HepG2 (cell line): ENCODE results near the gene NFIL3. TPM values are rescaled to one million over a fixed set of nuclear protein-coding genes. Genes with fewer than 3 reads are reported as not detected.

Experiments
- ARHGAP35 ChIP-seq: sonication (generic); formaldehyde crosslinking; IDR thresholded peaks from 2 replicates; pipeline ENCODE4 v1.9.0; 2022; ENCODE audit warnings: mild to moderate bottlenecking, inconsistent platforms, moderate library complexity, missing genetic modification reagents, borderline replicate concordance
- CREM ChIP-seq, 2 experiments: sonication (generic) in 1 of 2; formaldehyde crosslinking in 1 of 2; IDR thresholded peaks; 2 replicates each; pipeline versions ENCODE4 v1.4.0 to v1.6.1; 2016 to 2020; ENCODE audit warnings: antibody characterized with exemption in 1 of 2, mild to moderate bottlenecking in 1 of 2, missing genetic modification reagents in 1 of 2
- E2F5 ChIP-seq: sonication (generic); formaldehyde crosslinking; conservative IDR thresholded peaks from 2 replicates; pipeline ENCODE4 v1.4.0; 2020; ENCODE audit warnings: missing genetic modification reagents
- GATAD1 ChIP-seq: IDR thresholded peaks from 2 replicates; pipeline ENCODE4 v1.6.1; 2016; ENCODE audit warnings: missing genetic modification reagents, missing compliant biosample characterization
- GTF3A ChIP-seq: sonication (generic); formaldehyde crosslinking; conservative IDR thresholded peaks from 2 replicates; pipeline ENCODE4 v1.4.0; 2020; ENCODE audit warnings: mild to moderate bottlenecking, missing genetic modification reagents
- HOXA9 ChIP-seq: sonication (generic); formaldehyde crosslinking; IDR thresholded peaks from 2 replicates; pipeline ENCODE4 v1.8.1; 2022; ENCODE audit warnings: missing genetic modification reagents, mild to moderate bottlenecking, moderate library complexity, borderline replicate concordance
- KDM5A ChIP-seq: fragments of 200-600 bp; sonication (generic); IDR thresholded peaks from 2 replicates; pipeline ENCODE4 v1.7.0; 2018; ENCODE audit warnings: antibody characterized with exemption, mild to moderate bottlenecking, low read length, borderline replicate concordance
- MEF2D ChIP-seq: sonication (generic); formaldehyde crosslinking; IDR thresholded peaks from 2 replicates; pipeline ENCODE4 v1.5.1; 2020; ENCODE audit warnings: mild to moderate bottlenecking, missing genetic modification reagents
- NFATC3 ChIP-seq: sonication (generic); formaldehyde crosslinking; IDR thresholded peaks from 2 replicates; pipeline ENCODE4 v1.5.1; 2020; ENCODE audit warnings: mild to moderate bottlenecking, missing genetic modification reagents
- PBX2 ChIP-seq: IDR thresholded peaks from 2 replicates; pipeline ENCODE4 v1.6.1; 2016; ENCODE audit warnings: control low read depth
- REL ChIP-seq: sonication (generic); formaldehyde crosslinking; conservative IDR thresholded peaks from 2 replicates; pipeline ENCODE4 v1.8.0; 2022; ENCODE audit warnings: mild to moderate bottlenecking, missing genetic modification reagents, moderate library complexity
- SALL2 ChIP-seq: sonication (generic); formaldehyde crosslinking; IDR thresholded peaks from 2 replicates; pipeline ENCODE4 v1.8.1; 2023; ENCODE audit warnings: mild to moderate bottlenecking, missing genetic modification reagents, inconsistent platforms
- THAP8 ChIP-seq: sonication (generic); formaldehyde crosslinking; IDR thresholded peaks from 2 replicates; pipeline ENCODE4 v1.5.1; 2020; ENCODE audit warnings: missing genetic modification reagents, mild to moderate bottlenecking, borderline replicate concordance
- ZFP36 ChIP-seq: fragments of 150-350 bp; IDR thresholded peaks from 2 replicates; pipeline ENCODE4 v1.6.1; 2018; ENCODE audit warnings: borderline replicate concordance, low read length, low read depth; ENCODE audit not compliant: partially characterized antibody
- ZKSCAN1 ChIP-seq: fragments of 150-350 bp; IDR thresholded peaks from 2 replicates; pipeline ENCODE4 v1.6.1; 2014; ENCODE audit warnings: low read length
- ZNF430 ChIP-seq: sonication (generic); formaldehyde crosslinking; IDR thresholded peaks from 2 replicates; pipeline ENCODE4 v1.9.0; 2021; ENCODE audit warnings: mild to moderate bottlenecking, missing genetic modification reagents
- ZNF512 ChIP-seq: sonication (generic); formaldehyde crosslinking; IDR thresholded peaks from 2 replicates; pipeline ENCODE4 v1.4.0; 2020; ENCODE audit warnings: mild to moderate bottlenecking, missing genetic modification reagents
- ZNF513 ChIP-seq: sonication (generic); formaldehyde crosslinking; conservative IDR thresholded peaks from 2 replicates; pipeline ENCODE4 v1.5.0; 2020; ENCODE audit warnings: missing genetic modification reagents
- ZSCAN12 ChIP-seq: sonication (generic); formaldehyde crosslinking; IDR thresholded peaks from 2 replicates; pipeline ENCODE4 v1.9.0; 2021; ENCODE audit warnings: mild to moderate bottlenecking, missing genetic modification reagents
- polyA plus RNA-seq, 8 experiments: library from polyadenylated mRNA; depleted of rRNA in 3 of 8; stranded (reverse) in 7 of 8; unstranded in 1 of 8; fragments of >200 nt; fragmentation: Illumina TruSeq in 4 of 8; extraction: Trizol in 4 of 8; gene quantifications; 2 replicates each; pipeline versions ENCODE4 v1.2.1 to v1.2.3, GENCODE V29; 2011 to 2016; ENCODE audit warnings: low read depth in 4 of 8, missing spikeins in 1 of 8, mixed read lengths in 1 of 8; ENCODE audit not compliant: insufficient read depth in 1 of 8
- total RNA-seq, 5 experiments: library from RNA; depleted of rRNA; stranded (reverse); fragments of >200 nt; fragmentation: Illumina TruSeq; extraction: Trizol; gene quantifications; 2 replicates each; pipeline ENCODE4 v1.2.3, GENCODE V29; 2016; ENCODE audit warnings: low read depth in 1 of 5
- TF ChIP-seq, protein P1 (sequence below): sonication (generic); IDR thresholded peaks from 2 replicates; pipeline ENCODE4 v1.6.1; 2016; ENCODE audit warnings: low read depth, borderline replicate concordance
- TF ChIP-seq, protein P2 (sequence below): IDR thresholded peaks from 2 replicates; pipeline ENCODE4 v1.6.1; 2016; ENCODE audit warnings: mild to moderate bottlenecking

The NFIL3 gene
- total and polyA plus RNA-seq, 2 of the 13 experiments (the other 11 are each of a cell fraction or from before 2014, with no cell fraction given), result 46.6 to 54.2 TPM

GRCh38 chr9:91421128-91421765 lies 2.4 kb downstream of the NFIL3 start (continued):
- no peak for TF ChIP-seq ZNF512 (CRISPR knock-in tag)
- 0 out of 2 replicates have a peak, but pooled peaks have one; percentile 26 for TF ChIP-seq SALL2 (CRISPR knock-in tag)
- TF ChIP-seq E2F5 (CRISPR knock-in tag), result no peak
- no peak for TF ChIP-seq MEF2D (CRISPR knock-in tag)
- TF ChIP-seq ARHGAP35 (CRISPR knock-in tag), result no peak
- no peak for TF ChIP-seq KDM5A
- TF ChIP-seq ZFP36, result no peak
- no peak for TF ChIP-seq ZSCAN12 (CRISPR knock-in tag)
- TF ChIP-seq, protein P1, sequence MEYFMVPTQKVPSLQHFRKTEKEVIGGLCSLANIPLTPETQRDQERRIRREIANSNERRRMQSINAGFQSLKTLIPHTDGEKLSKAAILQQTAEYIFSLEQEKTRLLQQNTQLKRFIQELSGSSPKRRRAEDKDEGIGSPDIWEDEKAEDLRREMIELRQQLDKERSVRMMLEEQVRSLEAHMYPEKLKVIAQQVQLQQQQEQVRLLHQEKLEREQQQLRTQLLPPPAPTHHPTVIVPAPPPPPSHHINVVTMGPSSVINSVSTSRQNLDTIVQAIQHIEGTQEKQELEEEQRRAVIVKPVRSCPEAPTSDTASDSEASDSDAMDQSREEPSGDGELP, result no peak
- TF ChIP-seq HOXA9, result no peak
- no peak for TF ChIP-seq PBX2 (CRISPR knock-in tag)
- no peak for TF ChIP-seq ZKSCAN1
- no peak for TF ChIP-seq GATAD1
- TF ChIP-seq, protein P2, sequence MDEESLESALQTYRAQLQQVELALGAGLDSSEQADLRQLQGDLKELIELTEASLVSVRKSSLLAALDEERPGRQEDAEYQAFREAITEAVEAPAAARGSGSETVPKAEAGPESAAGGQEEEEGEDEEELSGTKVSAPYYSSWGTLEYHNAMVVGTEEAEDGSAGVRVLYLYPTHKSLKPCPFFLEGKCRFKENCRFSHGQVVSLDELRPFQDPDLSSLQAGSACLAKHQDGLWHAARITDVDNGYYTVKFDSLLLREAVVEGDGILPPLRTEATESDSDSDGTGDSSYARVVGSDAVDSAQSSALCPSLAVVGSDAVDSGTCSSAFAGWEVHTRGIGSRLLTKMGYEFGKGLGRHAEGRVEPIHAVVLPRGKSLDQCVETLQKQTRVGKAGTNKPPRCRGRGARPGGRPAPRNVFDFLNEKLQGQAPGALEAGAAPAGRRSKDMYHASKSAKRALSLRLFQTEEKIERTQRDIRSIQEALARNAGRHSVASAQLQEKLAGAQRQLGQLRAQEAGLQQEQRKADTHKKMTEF, result 0 out of 2 replicates have a peak, but pooled peaks have one; percentile 14
- TF ChIP-seq ZNF430 (CRISPR knock-in tag), result no peak
- TF ChIP-seq GTF3A (CRISPR knock-in tag), result no peak
- no peak for TF ChIP-seq NFATC3
- no peak for TF ChIP-seq CREM (IDR thresholded peaks at IDR 0.05)
- TF ChIP-seq CREM (CRISPR knock-in tag; IDR thresholded peaks at IDR 0.05), result no peak
- TF ChIP-seq THAP8 (CRISPR knock-in tag), result no peak
- TF ChIP-seq REL (CRISPR knock-in tag), result no peak
- no peak for TF ChIP-seq ZNF513 (CRISPR knock-in tag)
